Measurements from ENCODE around the gene CERS6. TPM values are rescaled to one million over a fixed set of nuclear protein-coding genes. Genes with fewer than 3 reads are reported as not detected.
"Not testable (repeated sequence)": the region's sequence is repeated elsewhere in the genome, so short reads cannot be mapped to it uniquely, and the experiment has no call there.

The CERS6 gene
- polyA plus RNA-seq, 10 donors, result 34.3 to 69.4 (median 42.3) TPM

DNA sequence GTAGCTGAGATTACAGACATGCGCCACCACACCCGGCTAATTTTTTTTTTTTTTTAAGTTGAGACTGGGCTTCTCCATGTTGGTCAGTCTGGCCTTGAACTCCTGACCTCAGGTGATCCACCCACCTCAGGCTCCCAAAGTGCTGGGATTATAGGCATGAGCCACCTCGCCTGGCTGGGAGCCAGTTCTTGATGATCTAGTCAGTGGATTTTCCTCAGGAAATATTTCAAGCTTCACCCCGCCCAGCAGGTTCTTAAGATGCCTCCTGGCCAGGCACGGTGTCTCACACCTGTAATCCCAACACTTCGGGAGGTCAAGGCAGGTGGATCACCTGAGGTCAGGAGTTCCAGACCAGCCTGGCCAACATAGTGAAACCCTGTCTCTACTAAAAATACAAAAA lies 312.3 kb downstream of the CERS6 start:
- not testable (repeated sequence) for DNase-seq

DNA sequence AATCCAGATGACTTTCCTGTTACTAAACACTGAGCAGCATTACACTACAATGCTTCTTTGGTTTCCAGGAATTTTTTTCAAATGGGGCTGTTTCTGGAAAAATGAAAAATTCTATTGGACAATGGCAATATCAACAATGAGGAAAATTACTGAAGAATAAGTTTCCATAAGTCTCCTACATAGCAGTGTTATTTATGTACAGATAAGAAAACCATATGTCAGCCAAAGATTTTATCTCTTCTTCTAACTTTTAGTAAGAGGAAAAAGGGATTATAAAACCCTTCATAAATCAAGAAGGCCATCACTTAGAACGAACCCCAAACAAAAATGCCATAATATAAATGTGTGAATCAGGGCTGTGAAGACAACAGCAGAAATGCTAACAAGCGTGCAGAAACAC lies 314.7 kb downstream of the CERS6 start:
- DNase-seq, result no peak

GRCh38 chr2:168772704-168773103 lies 316.6 kb downstream of the CERS6 start:
- DNase-seq, result no peak

- DNase-seq, result no peak
Measured at GRCh38 chr2:168773128-168773527, 317.1 kb downstream of the CERS6 start.

GRCh38 chr2:168773719-168774521 lies 317.8 kb downstream of the CERS6 start:
- peak in 1 of 3 donors; percentile 16 for DNase-seq

GRCh38 chr2:168775837-168776236 lies 319.8 kb downstream of the CERS6 start:
- no peak for DNase-seq

GRCh38 chr2:168780669-168781071 lies 324.6 kb downstream of the CERS6 start:
- DNase-seq, result no peak

GRCh38 chr2:168781191-168781817 lies 325.2 kb downstream of the CERS6 start:
- no peak for DNase-seq

DNA sequence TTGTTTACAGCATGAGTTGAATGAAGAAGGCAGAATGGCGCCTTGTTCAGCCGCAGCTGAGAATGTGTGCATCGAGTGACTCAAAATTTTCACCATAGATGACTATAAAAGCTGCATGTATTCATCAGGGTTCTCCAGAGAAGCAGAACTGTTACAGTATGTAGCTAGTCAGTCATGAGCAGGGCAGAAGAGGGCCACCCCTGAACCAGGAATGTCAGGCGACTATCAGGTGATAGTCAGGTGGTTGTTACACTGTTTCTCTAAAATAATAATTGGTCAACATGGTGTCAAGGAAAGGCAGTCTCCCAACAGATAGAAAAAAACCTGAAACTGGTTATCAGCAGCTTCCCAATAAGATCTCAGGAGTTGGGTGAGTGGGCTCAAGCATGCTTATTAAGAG lies 326.2 kb downstream of the CERS6 start:
- DNase-seq, result no peak

DNA sequence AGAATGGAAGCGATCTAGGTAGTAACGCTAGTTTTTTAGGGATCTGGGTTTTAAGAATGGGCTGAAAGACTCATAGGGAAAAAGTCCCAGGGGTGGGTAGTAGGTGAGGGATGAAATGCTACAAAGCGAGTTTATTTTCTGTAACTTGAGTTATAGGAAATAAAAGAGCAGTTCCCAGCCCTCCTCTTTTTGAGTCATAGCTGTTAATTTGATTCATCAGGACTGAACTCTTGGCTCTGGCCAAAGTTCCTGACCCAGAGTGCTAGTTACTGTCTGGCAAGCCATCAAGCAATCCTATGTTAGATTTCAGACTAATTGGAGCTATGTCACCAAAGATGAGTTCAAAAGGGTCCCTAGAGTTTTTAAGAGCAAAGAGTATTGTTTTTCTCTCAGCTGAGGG lies 328.9 kb downstream of the CERS6 start:
- no peak for DNase-seq

GRCh38 chr2:168787098-168787781 lies 331.2 kb downstream of the CERS6 start:
- DNase-seq, result no peak

- no peak for DNase-seq
Measured at GRCh38 chr2:168787782-168788376, 331.8 kb downstream of the CERS6 start.

GRCh38 chr2:168789776-168790175 lies 333.7 kb downstream of the CERS6 start:
- DNase-seq, result no peak

DNA sequence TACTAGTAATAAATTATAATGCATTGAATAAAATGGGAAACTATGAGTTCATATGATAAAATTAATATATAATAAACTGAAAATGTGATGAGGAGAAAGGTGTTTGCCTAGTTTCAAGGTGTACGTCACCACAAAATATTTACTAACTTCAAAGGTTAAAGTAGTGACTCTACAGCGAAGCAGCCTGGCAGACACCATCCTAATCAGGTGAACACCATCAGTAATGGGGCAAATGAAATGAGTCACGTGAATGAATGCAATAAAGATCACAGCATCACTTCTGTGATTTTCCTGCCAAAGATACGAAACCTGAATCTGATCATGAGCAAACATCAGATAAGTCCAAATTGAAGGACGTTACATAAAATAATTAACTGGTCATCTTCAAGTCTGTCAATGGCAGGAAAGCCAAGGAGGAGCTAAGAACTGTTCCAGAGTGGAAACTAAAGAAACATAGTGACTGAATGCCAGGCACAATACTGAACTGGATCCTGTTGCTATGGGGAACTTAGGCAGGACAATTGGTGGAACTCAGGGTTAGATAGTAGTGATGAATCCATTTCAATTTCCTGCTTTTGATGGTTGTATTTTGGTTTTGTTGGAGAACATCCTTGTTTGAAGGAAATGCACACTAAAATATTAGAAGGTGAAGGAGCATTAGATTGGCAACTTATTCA lies 334.3 kb downstream of the CERS6 start:
- DNase-seq, result no peak

- DNase-seq, result not testable (repeated sequence)
Measured at GRCh38 chr2:168791140-168791539, 335.1 kb downstream of the CERS6 start.

GRCh38 chr2:168793596-168793995 lies 337.5 kb downstream of the CERS6 start:
- no peak for DNase-seq

DNA sequence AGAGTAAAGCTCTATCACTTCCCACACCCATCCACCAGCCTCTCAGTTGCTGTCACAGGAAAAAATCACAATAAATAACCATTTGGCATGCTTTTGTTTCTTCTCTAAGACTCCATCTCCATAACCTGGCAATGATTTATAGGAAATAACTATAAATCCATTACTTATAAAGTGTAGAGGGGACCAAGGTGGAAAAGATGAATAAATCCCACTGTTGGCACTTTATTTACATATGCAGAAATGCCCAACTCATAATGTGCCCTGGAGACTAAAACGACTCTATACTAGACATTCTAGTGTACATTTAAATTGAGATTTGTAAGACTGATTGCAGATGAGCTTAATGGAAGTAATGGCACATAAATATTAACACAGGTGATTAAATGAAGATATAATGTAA lies 338.9 kb downstream of the CERS6 start:
- no peak for DNase-seq

GRCh38 chr2:168796090-168796577 lies 340.1 kb downstream of the CERS6 start:
- peak in 1 of 3 donors; percentile 38 for DNase-seq

GRCh38 chr2:168796583-168797285 lies 340.7 kb downstream of the CERS6 start:
- DNase-seq, result no peak

GRCh38 chr2:168797286-168797655 lies 341.2 kb downstream of the CERS6 start:
- DNase-seq, result no peak

Data from muscle of back (tissue), 11 donors.